LHCN-M2 (cell line): ENCODE measurements around the gene TEX22. TPM values are rescaled to one million over a fixed set of nuclear protein-coding genes. Genes with fewer than 3 reads are reported as not detected.

Experiments used
- DNase-seq: peaks from one replicate; pipeline ENCODE4 v3.0.0-alpha.2; 2012; ENCODE audit warnings: low read depth
- total RNA-seq: library from RNA; depleted of rRNA; stranded (reverse); fragments of >200 nt; gene quantifications from 2 replicates; pipeline ENCODE4 v1.2.3, GENCODE V29; 2014

TEX22 gene
- total RNA-seq, 1 experiment from 2014 or later, result 0.06 TPM

DNA sequence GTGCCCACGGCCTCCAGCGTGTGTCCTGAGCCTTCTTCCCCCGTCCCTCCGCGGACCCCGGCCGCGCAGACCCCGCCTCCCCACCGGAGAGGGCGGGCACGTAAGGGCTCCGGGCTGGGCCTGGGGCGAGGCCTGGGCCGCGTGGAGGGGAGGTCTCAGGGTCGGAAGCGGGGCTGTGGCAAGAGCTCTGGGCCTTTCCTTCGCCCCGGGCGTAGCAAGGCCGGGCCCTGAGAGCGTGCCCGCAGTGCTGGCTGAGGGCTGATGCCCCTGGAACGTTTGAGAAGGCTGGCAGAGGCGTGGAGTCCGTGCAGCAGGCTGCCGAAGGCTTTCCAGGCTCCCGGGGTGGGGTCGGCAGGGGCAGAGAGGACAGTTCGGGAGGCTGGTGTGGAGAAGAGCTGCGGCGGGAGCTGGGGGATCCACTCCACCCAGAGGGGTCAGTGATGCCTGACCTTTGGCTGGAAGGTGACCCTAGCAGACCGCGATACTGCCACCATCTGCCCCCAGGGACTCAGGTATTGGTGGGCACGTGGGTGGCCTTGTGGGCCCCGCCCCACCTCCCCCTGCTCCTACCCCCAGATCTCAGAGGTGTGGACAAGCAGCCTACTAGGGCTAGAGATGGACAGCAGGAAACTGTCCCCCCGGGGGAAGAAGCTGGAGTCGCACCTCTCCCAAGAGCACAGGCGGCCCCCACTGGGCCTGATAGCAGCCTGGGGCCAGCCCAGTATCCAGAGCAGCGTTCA lies 558 bp downstream of the TEX22 start:
- peak; percentile 21 for DNase-seq

DNA sequence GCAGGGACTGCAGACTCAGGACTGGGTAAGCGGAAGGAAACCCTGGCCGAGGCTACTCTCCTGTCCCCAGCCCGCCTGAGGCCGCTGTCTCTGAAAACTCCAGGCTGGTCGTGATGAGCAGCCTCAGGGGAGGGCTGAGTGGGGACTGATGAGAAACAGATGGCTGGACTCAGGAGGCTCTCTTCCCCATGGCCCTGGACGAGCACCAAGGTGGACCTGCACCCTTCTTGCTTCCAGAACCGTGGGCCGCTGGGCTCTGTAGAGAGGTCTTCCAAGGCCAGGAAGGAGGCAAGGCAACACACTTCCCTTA lies 1.1 kb downstream of the TEX22 start:
- no peak for DNase-seq

DNA sequence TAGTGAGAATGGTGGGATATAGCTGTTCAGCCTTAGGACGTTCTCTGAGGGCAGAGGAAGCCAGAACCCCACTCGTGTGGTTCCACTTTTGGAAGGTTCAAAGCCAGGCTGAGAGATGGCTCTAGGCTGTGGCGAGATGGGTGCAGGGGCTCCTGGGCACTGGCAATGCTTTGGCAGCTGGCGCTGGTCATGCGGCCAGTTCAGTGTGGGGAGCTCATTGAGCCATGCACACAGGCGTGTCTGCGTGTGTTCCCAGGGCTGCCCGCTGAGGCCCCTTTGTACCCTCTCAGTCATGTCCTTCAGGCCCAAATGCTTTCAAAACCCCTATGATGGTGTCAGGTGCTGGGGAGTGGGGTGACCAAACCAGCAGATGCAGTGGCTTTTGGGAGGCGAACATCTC lies 1.7 kb downstream of the TEX22 start:
- no peak for DNase-seq

DNA sequence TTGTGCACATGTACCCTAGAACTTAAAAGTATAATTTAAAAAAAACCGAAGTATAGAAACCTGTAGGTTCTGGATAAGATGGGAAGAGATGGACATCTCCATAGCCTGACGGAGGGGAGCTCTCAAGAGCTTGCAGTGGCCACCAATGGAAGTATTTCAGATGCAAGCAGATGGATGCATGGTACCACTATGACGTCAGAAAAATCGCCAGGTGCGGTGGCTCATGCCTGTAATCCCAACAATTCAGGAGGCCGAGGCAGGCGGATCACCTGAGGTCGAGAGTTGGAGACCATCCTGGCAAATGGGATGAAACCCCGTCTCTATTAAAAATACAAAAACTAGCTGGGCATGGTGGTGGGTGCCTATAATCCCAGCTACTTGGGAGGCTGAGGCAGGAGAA lies 3.4 kb downstream of the TEX22 start:
- DNase-seq, result no peak

DNA sequence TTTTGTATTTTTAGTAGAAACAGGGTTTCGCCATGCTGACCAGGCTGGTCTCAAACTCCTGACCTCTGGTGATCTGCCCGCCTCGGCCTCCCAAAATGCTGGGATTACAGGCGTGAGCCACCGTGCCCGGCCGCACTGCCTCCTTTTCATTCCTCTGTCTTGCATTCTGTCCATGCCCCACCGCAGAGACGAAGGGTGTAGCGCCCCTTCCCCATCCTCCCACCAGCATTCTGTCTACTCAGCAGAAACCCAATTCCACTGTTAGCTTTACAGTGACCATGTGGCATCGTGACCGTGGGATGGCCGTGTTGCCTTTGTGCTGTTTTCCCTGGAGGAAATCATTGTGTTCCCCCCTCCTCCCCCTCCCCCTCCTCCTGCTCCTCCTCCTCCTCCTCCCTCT lies 10.3 kb downstream of the TEX22 start:
- no peak for DNase-seq

DNA sequence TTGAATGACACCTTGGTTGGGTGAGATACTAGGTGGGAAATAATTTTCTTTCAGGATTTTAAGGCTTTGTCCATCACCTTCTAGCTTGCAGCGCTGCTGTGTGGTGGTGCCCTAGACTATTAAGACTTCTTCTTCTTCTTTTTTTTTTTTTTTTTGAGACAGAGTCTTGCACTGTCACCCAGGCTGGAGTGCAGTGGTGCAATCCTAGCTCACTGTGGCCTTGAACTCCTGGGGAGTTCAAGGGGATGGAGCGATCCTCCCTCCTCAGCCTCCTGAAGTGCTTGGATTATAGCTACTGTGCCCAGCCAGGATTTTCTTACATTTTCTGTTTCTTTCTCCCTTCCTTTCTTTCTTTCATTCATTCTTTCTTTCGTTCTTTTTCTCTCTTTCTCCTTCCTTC lies 11.0 kb downstream of the TEX22 start:
- no peak for DNase-seq

DNA sequence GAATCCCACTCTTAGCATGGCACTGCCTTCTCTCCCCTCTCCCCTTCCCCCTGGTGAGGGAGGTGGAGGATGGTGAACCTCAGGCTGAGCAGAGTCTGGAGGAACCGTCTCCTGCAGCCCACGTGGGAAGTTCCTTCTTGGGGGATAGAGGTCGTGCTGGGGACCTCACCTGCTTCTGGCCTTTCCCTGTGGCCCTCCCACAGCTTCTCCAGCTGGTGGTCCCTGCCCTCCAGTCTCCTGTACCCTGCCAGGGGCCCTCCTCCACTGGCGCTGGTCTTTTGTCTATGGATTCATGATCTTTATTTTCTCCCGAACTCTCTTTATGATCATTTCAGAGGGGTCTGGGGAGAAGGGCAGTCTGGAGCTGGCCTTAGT lies 12.3 kb downstream of the TEX22 start:
- DNase-seq, result no peak

DNA sequence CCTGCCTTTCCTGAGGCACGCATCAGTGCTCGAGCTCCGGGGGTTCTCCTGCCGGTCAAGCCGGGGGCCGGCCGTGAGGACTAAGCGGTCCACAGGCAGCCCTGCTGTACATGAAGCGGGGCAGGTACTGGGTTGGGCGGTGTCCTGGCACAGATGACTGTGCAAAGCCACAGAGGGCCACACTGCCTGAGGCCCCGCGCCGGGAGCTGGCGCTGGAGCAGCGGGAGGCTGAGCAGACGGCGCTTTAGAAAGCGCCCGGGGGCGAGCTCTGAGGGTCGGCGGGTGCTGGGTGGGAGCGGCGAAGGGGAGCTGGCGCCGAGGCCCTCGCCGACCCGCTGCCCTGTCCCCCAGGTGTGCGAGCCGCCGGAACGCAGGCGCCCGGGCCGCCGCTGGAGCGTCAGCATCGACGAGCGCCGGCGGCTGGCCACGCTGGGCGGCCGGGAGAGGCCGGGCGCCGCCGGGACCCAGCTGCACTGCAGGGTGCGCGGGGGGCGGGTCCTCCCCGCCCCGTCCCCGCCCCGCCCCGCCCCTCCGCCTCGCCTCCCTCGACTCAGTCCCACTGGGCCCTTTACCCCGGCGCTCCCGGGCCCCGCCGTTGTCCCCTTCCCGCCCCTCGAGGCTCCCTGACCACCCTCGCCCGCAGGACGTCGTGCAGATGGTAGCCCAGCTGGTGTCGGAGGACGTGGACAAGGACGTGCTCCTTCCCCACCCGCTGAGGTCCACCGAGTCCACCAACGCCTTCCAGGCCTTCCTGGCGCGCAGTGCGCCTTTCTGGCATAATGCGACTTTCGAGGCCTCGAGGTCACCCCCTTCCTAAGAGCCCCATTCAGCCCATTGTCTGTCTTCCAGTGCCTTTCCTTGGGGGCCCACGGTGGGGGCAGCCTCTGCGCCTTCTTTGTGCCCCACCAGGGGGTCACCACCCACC lies 12.9 kb downstream of the TEX22 start:
- DNase-seq, result peak; percentile 18

DNA sequence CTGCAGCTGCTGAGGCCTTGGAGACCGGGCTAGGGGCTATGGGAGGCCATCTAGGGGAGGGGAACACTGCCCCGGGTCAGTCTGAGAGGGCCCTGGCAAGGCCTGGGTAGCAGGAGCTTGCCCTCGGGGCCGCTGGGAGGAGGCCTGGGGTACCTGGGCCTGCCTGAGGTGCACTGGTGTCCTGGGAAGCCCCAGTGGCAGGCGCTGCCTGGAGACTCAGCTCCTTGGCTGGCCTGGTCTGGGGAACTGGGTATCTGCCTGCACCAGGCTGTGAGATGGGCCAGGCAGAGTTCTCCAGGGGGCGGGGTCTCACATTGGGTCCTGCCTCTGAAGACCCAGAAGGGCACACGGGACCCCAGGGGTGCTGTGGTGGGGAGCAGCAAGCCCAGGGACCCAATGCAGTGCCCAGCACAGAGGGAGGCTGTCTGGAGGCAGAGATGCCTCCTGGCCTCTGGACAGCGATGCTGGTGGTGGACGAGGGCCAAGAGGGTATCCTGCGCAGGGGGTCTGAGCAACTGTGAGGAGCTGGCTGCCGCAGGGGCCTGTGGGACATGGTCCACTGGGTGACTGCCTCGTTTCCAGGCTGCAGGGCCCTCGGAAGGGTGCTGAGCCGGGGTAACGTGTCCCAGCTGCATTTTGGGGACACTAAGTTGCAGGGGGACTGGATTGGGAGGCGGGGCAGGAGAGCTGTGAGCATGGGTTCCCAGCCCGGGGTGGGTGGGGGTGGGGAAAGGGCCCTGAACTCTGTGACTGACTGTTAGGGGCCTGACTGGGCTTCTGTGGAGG lies 13.8 kb downstream of the TEX22 start:
- DNase-seq, result no peak

DNA sequence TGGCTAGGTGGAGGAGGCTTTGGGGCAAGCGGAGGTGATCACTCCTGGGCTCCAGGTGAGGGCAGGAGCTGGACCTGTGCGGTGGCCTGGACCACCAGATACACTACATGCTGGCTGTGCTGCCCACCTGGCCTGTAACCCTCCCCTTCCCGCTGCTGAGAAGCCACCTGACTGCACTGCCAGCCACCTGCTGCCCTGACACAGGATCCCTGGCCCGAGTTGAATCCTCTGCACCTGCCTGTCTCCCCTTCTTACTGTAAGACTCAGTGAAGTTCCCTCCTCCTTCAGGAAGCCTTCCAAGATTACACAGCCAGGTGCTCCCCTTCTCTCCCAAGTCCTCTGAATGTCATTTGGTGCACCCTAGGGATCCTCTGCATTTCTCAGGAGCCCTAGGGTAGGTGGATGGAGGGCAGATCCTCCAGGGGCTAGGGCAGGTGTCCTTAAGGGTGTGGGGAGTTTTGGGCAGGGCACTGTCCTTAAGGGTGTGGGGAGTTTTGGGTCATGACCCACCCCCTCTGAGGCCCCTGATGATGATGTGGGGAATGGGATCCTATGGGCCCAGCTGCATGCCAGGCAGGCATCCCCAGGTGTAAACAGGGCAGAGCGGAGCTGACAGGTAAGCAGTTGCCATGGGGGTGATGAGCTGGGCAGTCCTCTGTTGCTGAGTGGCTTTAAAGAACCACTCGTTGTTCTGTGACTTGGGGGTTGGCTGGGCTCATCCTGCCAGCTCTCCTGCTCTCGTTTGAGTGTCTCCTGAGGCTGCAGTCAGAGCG lies 14.6 kb downstream of the TEX22 start:
- DNase-seq, result no peak

DNA sequence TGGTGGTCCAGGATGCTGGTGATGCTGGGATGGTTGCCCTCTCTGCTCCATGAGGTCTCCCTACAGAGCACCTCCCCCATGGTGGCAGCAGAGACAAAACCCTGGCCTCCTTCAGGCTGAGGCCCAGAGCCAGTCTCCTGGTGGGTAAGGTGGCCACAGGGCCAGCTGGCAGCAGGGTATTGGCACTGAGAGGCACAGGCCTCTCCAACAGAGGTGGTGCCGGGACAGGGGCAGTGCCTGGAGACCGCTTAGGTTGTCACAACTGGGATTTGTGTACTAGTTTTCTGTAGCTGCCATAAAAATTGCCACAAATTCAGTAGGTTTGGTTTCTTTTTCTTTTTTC lies 15.2 kb downstream of the TEX22 start:
- no peak for DNase-seq

DNA sequence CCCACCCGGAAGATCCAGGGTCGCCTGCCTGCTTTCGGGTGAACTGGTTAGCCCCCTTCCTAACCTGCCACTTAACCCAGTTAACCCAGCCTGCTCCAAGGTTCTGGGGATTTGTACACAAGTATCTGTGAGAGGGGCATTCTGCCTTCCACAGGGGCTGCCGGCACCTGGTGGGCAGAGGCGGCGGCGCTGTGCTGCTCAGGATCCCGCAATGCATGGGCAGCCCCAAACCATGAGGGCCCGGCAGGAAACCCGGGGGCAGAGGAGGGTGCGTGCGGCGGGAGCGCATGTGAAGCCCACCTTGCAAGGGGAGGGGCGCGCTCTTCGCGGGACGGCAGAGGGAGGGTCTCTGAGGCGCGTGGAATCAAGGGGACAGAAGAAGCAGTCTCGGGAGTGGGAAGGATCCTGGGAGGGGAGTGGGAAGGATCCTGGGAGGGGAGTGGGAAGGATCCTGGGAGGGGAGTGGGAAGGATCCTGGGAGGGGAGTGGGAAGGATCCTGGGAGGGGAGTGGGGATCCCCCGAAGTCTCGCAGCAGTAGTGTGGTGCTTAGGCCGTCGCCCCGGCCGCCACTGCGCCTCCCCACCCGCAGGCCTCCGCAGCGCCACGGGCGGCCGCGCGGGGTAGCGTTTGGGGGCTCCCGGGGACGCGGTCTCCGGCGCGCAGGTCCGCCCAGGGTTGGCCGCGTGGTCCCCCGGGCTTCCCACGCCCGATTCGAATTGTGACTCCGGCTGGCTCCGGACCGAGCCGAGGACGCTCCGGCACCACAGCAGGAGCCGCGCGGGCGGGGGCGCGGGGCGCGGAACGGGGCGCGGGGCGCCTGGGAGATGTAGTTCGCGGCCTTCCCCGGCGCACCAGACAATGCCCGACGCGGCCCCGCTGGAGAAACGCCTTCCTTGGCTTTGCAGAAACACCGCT lies 16.4 kb downstream of the TEX22 start:
- DNase-seq, result peak; percentile 17

DNA sequence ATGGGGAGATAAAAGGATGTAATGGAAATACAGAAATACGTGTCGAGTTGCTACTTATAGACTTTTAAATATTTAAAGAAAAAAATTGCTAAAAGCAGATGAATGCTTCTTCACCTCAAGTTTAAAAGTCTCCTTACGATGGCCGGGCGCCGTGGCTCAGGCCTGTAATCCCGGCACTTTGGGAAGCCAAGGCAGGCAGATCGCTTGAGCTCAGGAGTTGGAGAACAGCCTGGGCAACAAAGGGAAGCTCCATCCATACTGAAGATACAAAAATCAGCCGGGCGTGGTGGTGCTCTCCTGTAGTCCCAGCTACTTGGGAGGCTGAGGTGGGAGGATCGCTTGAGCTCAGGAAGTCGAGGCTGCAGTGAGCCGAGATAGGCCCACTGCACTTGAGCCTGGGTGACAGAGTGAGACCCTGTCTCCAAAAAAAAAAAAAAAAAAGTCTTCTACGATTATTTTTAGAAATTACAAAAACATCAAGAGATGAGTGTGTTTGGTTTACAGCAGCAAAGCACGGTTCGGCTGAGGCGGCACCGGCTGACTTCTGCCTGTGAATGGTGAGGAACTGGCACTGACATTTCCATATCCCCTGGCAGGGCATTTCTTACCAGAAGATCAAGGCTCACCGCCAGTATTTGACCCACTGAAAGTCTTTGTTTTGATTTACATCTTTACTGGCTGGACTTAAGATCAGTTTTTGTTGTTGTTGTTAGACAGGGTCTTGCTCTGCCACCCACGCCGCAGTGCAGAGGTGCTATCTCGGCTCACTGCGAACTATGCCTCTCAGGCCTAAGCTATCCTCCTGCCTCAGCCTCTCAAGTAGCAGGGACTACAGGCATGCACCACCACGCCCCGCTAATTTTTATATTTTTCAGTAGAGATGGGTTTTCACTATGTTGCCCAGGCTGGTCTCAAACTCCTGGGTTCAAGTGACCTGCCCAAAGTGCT lies 17.4 kb downstream of the TEX22 start:
- no peak for DNase-seq

DNA sequence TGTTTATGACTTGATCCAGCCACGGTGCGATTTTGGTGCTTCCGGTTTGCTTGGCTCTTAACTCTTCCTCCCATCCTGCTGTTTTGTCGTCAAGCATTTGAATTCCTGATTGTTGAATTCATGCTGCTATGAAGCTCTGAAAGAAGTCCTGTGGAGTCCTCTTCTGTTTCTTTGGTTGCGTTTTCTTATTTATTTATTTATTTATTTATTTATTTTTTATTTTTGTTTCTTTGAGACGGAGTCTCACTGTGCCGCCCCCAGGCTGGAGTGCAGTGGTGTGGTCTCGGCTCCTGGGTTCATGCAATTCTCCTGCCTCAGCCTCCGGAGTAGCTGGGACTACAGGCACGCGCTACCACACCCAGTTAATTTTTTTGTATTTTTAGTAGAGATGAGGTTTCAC lies 18.3 kb downstream of the TEX22 start:
- DNase-seq, result no peak

DNA sequence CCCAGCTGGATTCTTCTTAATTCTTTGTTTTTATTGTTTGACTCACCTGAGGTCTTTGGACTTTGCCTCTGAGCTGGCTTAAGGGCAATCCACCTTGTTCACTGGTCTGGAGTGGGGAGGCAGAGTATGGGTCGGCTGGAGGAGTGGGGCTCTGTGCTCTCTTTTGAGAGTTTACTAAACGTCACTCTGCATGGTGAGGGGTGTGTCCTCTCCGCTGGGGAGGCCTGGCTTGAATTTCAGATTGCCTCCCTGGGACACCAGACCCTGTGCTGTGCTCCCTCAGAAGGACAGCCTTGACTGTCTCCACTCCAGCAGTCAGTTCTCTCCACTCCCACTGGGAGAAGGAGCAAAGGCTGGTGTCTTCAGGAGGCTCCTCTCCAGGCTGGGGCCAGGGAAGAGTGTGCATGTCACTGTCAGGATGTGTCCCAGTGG lies 19.4 kb downstream of the TEX22 start:
- no peak for DNase-seq

DNA sequence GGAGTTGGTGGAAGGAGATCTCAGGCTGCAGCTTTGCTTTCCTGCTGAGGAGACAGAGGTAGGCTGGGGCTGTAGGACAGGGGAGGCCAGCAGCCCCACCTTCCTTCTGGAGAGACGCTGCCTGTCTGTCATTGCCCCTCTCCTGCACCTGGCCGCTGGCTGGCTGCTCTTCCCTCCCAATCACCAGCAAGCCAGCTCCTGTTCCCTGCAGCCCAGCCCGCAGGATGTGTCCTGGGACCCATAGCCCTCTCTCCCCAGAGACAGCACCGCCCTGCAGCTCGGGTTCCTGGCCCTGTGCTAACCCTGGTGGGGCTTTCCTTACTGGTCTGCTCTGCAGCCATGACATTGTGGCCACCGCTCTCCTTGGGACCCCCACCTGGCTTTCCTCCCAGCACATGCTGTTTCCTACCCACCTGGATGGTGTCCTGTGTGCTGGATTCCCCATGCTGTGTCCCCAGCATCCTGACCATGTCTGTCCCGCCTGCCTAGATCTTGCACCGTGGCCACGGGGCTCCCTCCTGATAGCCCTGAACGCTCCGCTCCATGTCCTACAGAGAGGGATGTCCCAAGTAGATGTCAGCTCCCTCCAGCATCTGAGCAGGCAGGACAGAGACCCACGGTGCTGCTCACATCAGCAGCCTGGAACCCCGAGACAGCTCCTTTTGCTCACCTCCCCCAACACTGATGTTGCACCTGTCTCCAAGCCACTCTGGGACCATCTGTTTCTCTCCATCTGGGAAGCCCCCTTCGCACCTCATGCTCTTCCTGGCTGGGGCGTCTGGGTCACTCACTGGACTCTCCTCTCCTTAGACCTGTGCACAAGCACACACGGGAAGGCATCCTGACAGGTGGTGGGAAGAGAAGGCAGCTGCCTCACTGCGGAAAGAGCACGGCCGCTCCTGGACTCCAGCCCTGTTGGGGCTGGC lies 20.2 kb downstream of the TEX22 start:
- DNase-seq, result no peak

DNA sequence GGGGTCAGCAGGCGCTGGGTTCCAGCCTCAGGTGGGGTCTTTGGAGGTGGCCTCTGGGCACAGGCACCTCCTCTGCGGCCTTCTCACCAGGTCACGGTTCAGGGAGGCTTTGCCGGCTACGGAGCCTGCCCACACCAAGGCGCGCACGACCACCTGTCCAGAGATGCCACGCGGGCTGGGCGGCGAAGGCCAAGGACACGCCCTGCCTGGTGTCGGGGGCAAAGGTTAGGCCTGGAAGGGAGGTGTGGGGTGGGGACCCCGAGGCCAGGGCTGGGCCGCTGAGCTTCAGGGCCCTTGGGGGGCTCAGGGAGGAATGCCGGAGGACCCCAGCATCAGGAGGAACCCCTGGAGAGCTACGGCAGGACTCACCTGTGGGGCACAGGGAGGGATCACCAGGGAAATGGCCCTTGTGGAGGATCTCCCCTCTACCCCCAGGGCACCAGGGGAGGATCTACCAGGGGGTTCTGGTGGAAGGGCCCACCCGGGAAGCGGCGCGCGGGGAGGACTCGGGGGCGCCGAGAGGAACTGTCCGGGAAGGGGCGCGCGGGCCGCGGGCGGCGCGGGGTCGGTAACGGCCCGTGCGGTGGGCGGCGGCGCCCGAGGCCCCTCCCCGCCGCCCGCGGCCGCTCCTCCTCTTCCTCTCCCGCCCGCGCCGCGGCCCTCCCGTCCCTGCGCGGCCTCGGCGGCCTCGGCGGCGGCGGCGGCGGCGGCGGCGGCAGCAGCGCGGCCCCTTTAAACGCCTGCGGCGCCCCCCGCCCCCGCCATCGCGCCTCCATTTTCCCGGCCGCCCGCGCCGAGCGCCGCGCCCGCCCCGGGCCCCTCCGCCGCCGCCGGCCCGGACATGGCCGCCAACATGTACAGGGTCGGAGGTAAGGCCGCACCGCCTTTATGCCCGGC lies 21.1 kb downstream of the TEX22 start, which contains the start of gene MTA1:
Gene MTA1, plus strand, starts transcription at position 633 of the 897 bp plus-strand sequence. Its CDS starts 209 bp downstream, at position 842.
- DNase-seq, result no peak
